ENCODE results near the gene GNAZ.
"Not testable (repeated sequence)": the region's sequence is repeated elsewhere in the genome, so short reads cannot be mapped to it uniquely, and the experiment has no call there.

Gene GNAZ

DNA sequence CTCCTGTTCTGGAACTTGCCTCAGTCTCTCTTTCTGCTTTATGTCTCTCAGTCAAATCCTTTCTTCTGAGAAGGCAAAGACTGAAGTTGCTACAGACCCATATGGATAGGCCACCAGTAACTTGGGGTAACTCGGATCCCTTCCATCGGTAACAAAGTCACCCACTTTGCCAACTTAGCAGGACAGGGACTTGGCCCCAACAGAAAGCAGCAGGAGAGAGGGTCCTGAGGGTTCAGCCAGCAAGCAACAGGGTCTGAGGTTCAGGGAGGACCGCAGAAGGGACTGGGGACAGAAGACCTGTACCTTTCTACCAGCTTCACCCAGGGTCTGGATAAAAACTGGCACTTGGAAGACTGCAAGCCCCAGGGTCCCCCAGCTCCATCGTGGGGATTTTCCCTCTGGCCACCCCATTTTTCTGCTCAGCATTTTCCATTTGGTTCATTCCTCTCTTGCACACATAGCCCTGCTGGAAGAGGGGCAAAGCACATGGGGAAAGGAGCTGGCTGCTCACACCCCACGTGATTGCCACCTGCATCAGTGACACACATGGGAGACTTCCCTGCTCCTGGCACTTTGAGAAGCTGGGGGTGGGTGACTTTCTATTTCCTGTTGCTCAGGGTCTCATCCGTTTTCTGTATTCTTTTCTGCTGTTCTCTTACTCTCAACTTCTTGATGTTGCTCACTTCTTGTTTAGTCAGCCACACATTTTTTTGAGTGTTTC, 34.6 kb upstream of the GNAZ start:
- Mint-ChIP-seq H3K27ac (peak overlapping the region in 1 of 2 donors; percentile 35), H3K9me3 (no peaks in the 10 kb centered on the region), H3K4me1 (ENCODE audit: low read depth in 2 of 2) (no peaks in the 10 kb centered on the region), H3K36me3 (ENCODE audit: insufficient read depth) (no peaks in the 10 kb centered on the region), H3K4me3 (no peak overlapping the region), H3K27me3 (peaks cover 22 to 69% of the 10 kb centered on the region in 2 donors)
- no peak for DNase-seq
- no peak for ATAC-seq (replicated peaks)

DNA sequence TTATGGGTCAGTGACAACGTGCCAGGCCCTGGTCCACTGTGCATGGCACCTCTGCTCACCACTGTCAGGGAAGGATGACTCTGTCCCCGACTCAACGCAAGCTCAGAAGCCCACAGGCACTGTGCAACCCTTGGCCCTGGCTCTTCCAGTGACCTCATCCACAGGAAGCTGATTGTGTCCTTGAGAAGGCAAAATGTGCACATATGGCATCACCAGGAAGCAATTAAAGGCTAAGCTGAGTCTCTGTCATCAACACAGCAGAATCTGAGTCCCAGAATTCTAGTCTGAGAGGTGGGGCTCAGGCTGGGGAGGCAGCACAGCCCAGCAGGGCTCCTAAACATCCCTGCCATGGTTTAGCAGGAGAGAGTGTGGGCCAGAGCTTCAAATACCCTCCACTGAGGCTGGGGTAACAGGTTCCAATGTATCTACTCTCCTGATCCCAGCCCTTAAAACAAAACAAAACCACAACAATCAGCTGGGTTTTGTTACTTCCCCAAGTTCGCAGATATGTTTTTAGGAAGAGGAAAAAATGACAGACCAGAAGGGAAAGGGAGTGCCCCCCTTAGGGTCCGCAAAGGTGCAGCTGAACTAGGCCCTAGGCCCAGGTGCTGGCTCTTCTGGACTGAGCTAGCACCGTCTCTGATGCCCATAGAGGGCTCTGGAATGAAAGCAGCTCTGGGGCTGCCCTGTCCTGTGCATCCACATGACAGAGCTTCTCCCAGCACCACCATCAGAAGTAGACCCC, 33.5 kb upstream of the GNAZ start:
- peak overlapping the region in 1 of 2 donors; percentile 32 for H3K27ac Mint-ChIP-seq
- ATAC-seq (replicated peaks) = no peak
- H3K9me3 Mint-ChIP-seq = no peaks in the 10 kb centered on the region
- no peaks in the 10 kb centered on the region for H3K36me3 Mint-ChIP-seq (ENCODE audit: insufficient read depth)
- H3K4me1 Mint-ChIP-seq (ENCODE audit: low read depth in 2 of 2) = no peaks in the 10 kb centered on the region
- peaks cover 22 to 66% of the 10 kb centered on the region in 2 donors for H3K27me3 Mint-ChIP-seq
- no peak for DNase-seq
- no peak overlapping the region for H3K4me3 Mint-ChIP-seq

GRCh38 chr22:23037429-23038333, 32.6 kb upstream of the GNAZ start:
- Mint-ChIP-seq H3K4me3 (no peak overlapping the region), H3K9me3 (no peaks in the 10 kb centered on the region), H3K4me1 (ENCODE audit: low read depth in 2 of 2) (no peaks in the 10 kb centered on the region), H3K27me3 (peaks cover 20 to 58% of the 10 kb centered on the region in 2 donors), H3K27ac (no peak overlapping the region), H3K36me3 (ENCODE audit: insufficient read depth) (no peaks in the 10 kb centered on the region)
- ATAC-seq (replicated peaks) (no peak), DNase-seq (no peak)

DNA sequence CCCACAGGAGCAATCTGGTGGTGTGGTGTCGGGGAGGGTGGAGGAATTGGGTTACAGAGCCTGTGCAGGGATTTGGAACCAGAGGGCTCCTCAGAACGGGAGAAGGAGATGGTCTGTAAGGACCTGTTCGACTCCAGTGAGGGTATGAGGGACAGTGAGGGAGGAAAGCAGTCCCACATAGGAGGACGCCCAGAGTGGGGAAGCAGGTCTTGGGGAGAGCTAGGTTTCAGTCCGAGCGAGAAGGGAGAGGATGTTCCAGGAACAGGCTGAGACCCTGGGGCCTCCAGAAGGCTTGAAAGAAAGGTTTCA, 32.0 kb upstream of the GNAZ start:
- Mint-ChIP-seq H3K36me3 (ENCODE audit: insufficient read depth) (no peaks in the 10 kb centered on the region), H3K4me3 (no peak overlapping the region), H3K27me3 (peaks cover 14 to 52% of the 10 kb centered on the region in 2 donors), H3K27ac (no peak overlapping the region), H3K4me1 (ENCODE audit: low read depth in 2 of 2) (no peaks in the 10 kb centered on the region), H3K9me3 (no peaks in the 10 kb centered on the region)
- no peak for ATAC-seq (replicated peaks)
- DNase-seq = no peak

- peaks cover 14 to 45% of the 10 kb centered on the region in 2 donors for H3K27me3 Mint-ChIP-seq
- no peak overlapping the region for H3K4me3 Mint-ChIP-seq
- H3K27ac Mint-ChIP-seq = no peak overlapping the region
Observed at GRCh38 chr22:23038902-23039301, 31.4 kb upstream of the GNAZ start.

GRCh38 chr22:23042179-23042578, 28.1 kb upstream of the GNAZ start:
- DNase-seq (no peak), ATAC-seq (replicated peaks) (no peak)
- Mint-ChIP-seq H3K27me3 (peaks cover 19 to 27% of the 10 kb centered on the region in 2 donors), H3K4me1 (ENCODE audit: low read depth in 2 of 2) (no peaks in the 10 kb centered on the region), H3K9me3 (no peaks in the 10 kb centered on the region), H3K27ac (no peak overlapping the region), H3K36me3 (ENCODE audit: insufficient read depth) (no peaks in the 10 kb centered on the region), H3K4me3 (no peak overlapping the region)

More at GRCh38 chr22:23038902-23039301, 31.4 kb upstream of the GNAZ start:
- no peaks in the 10 kb centered on the region for H3K4me1 Mint-ChIP-seq (ENCODE audit: low read depth in 2 of 2)
- no peak for ATAC-seq (replicated peaks)
- H3K36me3 Mint-ChIP-seq (ENCODE audit: insufficient read depth) = no peaks in the 10 kb centered on the region
- H3K9me3 Mint-ChIP-seq = no peaks in the 10 kb centered on the region
- no peak for DNase-seq

GRCh38 chr22:23044570-23044969, 25.7 kb upstream of the GNAZ start:
- ATAC-seq (replicated peaks) = no peak
- H3K27ac Mint-ChIP-seq = no peak overlapping the region

GRCh38 chr22:23045461-23045860, 24.9 kb upstream of the GNAZ start:
- Mint-ChIP-seq H3K4me1 (ENCODE audit: low read depth in 2 of 2) (no peaks in the 10 kb centered on the region), H3K36me3 (ENCODE audit: insufficient read depth) (no peaks in the 10 kb centered on the region), H3K4me3 (no peak overlapping the region), H3K27ac (no peak overlapping the region), H3K27me3 (peaks cover 27 to 41% of the 10 kb centered on the region in 2 donors), H3K9me3 (no peaks in the 10 kb centered on the region)
- ATAC-seq (replicated peaks) = no peak
- no peak for DNase-seq

More at GRCh38 chr22:23044570-23044969, 25.7 kb upstream of the GNAZ start:
- H3K27me3 Mint-ChIP-seq = peaks cover 30 to 33% of the 10 kb centered on the region in 2 donors
- H3K36me3 Mint-ChIP-seq (ENCODE audit: insufficient read depth) = no peaks in the 10 kb centered on the region
- no peak overlapping the region for H3K4me3 Mint-ChIP-seq
- no peak for DNase-seq
- H3K4me1 Mint-ChIP-seq (ENCODE audit: low read depth in 2 of 2) = no peaks in the 10 kb centered on the region
- no peaks in the 10 kb centered on the region for H3K9me3 Mint-ChIP-seq

DNA sequence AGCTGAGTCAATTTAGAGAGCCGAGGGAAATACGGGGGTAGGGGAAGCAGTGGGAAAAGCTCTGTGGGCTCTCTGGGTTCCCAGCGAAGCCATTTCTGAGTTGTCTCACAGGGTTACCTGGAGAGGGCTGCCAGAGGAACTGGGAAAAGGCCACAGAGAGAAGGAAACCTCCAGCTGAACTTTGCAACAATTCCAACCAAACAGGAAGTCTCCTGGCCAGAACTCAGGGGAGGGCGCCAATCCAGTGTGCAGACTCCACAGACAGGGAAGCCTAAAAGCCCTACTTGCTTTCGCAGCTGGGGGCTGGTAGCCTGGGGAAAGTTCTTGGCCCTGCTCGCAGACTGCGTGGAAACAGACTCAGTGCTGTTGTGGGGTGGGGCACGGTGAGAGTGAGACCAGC, 23.1 kb upstream of the GNAZ start:
- Mint-ChIP-seq H3K36me3 (ENCODE audit: insufficient read depth) (no peaks in the 10 kb centered on the region), H3K27me3 (peaks cover 33 to 52% of the 10 kb centered on the region in 2 donors), H3K4me3 (no peak overlapping the region), H3K27ac (no peak overlapping the region), H3K4me1 (ENCODE audit: low read depth in 2 of 2) (no peaks in the 10 kb centered on the region), H3K9me3 (no peaks in the 10 kb centered on the region)
- ATAC-seq (replicated peaks) (no peak), DNase-seq (no peak)

GRCh38 chr22:23047742-23048141, 22.6 kb upstream of the GNAZ start:
- DNase-seq = no peak
- no peaks in the 10 kb centered on the region for H3K4me1 Mint-ChIP-seq (ENCODE audit: low read depth in 2 of 2)

DNA sequence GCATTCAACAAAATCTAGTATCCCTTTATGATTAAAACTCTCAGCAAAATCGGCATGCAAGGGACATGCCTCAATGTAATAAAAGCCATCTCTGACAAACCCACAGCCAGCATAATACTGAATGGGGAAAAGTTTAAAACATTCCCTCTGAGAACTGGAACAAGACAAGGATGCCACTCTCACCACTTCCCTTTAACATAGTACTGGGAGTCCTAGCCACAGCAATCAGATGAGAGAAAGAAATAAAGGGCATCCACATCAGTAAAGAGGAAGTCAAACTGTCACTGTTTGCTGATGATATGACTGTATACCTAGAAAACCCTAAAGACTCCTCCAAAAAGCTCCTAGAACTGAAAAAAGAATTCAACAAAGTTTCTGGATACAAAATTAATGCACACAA, 19.8 kb upstream of the GNAZ start:
- not testable (repeated sequence) for DNase-seq; ATAC-seq (replicated peaks); H3K9me3 Mint-ChIP-seq; H3K4me3 Mint-ChIP-seq; H3K4me1 Mint-ChIP-seq (ENCODE audit: low read depth in 2 of 2); H3K27ac Mint-ChIP-seq; H3K36me3 Mint-ChIP-seq (ENCODE audit: insufficient read depth)
- peaks cover 27 to 60% of the 10 kb centered on the region in 2 donors for H3K27me3 Mint-ChIP-seq

More at GRCh38 chr22:23047742-23048141, 22.6 kb upstream of the GNAZ start:
- Mint-ChIP-seq H3K27me3 (peaks cover 33 to 52% of the 10 kb centered on the region in 2 donors), H3K4me3 (no peak overlapping the region), H3K9me3 (no peaks in the 10 kb centered on the region), H3K27ac (no peak overlapping the region), H3K36me3 (ENCODE audit: insufficient read depth) (no peaks in the 10 kb centered on the region)
- ATAC-seq (replicated peaks) = no peak

DNA sequence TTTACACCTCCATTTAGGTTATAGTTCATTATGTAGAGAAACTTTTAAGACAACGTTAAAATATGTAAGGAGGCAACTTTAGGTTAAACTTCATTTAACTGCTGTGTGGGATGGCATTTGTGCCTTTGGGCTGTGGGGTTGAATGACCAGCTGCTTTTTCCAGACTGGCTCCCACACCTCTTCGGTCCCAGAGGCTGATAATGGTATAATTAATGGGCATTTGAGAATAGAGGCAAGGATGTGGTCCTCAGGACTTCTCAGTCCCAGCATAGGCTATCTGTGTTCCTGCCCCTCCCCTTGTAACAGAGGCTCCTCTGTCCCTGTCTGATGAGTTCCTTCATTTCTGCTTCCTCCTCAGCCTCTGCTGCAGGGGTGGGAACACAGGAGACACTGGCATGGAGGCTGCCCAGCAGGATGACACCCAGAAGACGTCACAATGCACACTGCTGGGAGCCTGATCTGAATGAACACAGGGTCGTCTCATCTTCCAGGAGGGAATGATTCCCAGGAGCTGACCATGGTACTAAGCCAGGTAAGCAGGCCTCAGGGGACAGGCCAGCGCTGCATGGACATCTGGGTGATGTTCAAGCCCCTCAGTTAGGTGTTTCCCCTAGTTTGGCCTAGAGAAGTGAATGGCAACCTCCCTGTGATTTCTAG, 17.1 kb upstream of the GNAZ start:
- no peak for DNase-seq
- H3K27ac Mint-ChIP-seq = no peak overlapping the region
- ATAC-seq (replicated peaks) = no peak
- H3K4me3 Mint-ChIP-seq = no peak overlapping the region
- H3K4me1 Mint-ChIP-seq (ENCODE audit: low read depth in 2 of 2) = peaks cover 0 to 2% of the 10 kb centered on the region in 2 donors
- H3K36me3 Mint-ChIP-seq (ENCODE audit: insufficient read depth) = no peaks in the 10 kb centered on the region
- no peaks in the 10 kb centered on the region for H3K9me3 Mint-ChIP-seq
- H3K27me3 Mint-ChIP-seq = peaks cover 20 to 41% of the 10 kb centered on the region in 2 donors

DNA sequence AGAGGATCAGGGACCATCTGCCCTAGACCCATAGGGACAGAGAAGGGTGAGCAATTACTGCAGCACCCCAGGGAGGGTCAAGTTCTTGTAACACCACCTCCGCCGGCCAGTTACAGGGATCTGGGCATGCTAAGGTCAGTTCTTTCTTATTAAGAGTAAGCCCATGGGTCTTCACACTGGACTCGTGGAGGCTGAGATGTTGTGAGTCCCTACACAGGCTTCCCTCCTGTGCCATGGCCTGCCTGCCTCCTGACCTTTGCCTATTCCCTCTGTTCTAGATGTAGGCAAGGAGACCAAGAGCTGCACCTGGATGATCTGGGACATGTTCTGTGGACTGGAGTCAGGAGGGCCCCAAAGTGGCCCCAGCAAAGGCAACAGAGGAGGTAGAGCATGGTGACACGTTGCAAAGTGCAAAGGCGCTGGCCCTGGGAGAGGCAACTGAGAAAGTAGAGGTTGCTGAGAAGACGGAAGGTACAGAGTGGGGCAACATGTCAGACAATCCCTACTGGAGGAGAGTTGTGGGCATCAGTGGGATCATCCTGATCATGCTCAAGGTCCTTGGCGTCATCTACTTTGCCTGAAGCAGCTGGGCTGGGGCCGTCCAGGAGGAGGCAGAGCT, 16.3 kb upstream of the GNAZ start:
- H3K27me3 Mint-ChIP-seq = peaks cover 11 to 33% of the 10 kb centered on the region in 2 donors

More for the DNA sequence above, 16.3 kb upstream of the GNAZ start:
- peaks cover 0 to 2% of the 10 kb centered on the region in 2 donors for H3K4me1 Mint-ChIP-seq (ENCODE audit: low read depth in 2 of 2)
- no peak for DNase-seq
- no peaks in the 10 kb centered on the region for H3K36me3 Mint-ChIP-seq (ENCODE audit: insufficient read depth)
- no peak for ATAC-seq (replicated peaks)
- no peak overlapping the region for H3K27ac Mint-ChIP-seq
- H3K9me3 Mint-ChIP-seq = no peaks in the 10 kb centered on the region
- no peak overlapping the region for H3K4me3 Mint-ChIP-seq
